CD14-positive monocyte (primary cell): ENCODE measurements around the gene TRIOBP. TPM values are rescaled to one million over a fixed set of nuclear protein-coding genes. Genes with fewer than 3 reads are reported as not detected.
A peak's percentile ranks its signal among the peaks of the same experiment; 100 is the strongest.
"Not testable (repeated sequence)": the region's sequence is repeated elsewhere in the genome, so short reads cannot be mapped to it uniquely, and the experiment has no call there.

ENCODE experiments used
- DNase-seq, 3 donors: peaks; one replicate each; pipeline ENCODE4 v3.0.0-alpha.2; 2011 to 2022
- H2AFZ ChIP-seq: 2 replicates; pipeline ENCODE4 v1.6.0; 2012; ENCODE audit warnings: mild to moderate bottlenecking, low read depth, low read length, inconsistent platforms; ENCODE audit not compliant: insufficient read depth, poor library complexity, severe bottlenecking
- H3K27ac ChIP-seq, 2 donors: 1 replicate in 1 of 2; 2 replicates in 1 of 2; pipeline ENCODE4 v1.5.1; 2012 to 2013; ENCODE audit warnings: low read length in 2 of 2, control low read depth in 1 of 2, inconsistent platforms in 1 of 2, low read depth in 1 of 2, mild to moderate bottlenecking in 1 of 2
- H3K27me3 ChIP-seq, 2 donors: one replicate each; pipeline versions ENCODE4 v1.6.0 to v1.6.1; 2011 to 2013; ENCODE audit warnings: low read length in 2 of 2; ENCODE audit not compliant: control insufficient read depth in 2 of 2, insufficient read depth in 2 of 2
- H3K36me3 ChIP-seq, 2 donors: replicated peaks in 1 of 2; 1 replicate in 1 of 2; 2 replicates in 1 of 2; pipeline versions ENCODE4 v1.5.1 to v1.6.1; 2012 to 2013; ENCODE audit warnings: low read length in 2 of 2, control low read depth in 1 of 2, inconsistent platforms in 1 of 2, mild to moderate bottlenecking in 1 of 2; ENCODE audit not compliant: insufficient read depth in 2 of 2, control insufficient read depth in 1 of 2
- H3K4me1 ChIP-seq, 2 donors: 1 replicate in 1 of 2; 2 replicates in 1 of 2; pipeline versions ENCODE4 v1.5.1 to v1.6.1; 2012 to 2013; ENCODE audit warnings: low read length in 2 of 2, control low read depth in 1 of 2, inconsistent platforms in 1 of 2, mild to moderate bottlenecking in 1 of 2, moderate library complexity in 1 of 2; ENCODE audit not compliant: insufficient read depth in 2 of 2, control insufficient read depth in 1 of 2
- H3K4me2 ChIP-seq: replicated peaks from 2 replicates; pipeline ENCODE3; 2012; ENCODE audit warnings: low read length, moderate library complexity, mild to moderate bottlenecking; ENCODE audit not compliant: poor library complexity, severe bottlenecking; ENCODE audit errors: extremely low read depth
- H3K4me3 ChIP-seq, 3 experiments: fragments of 200-600 bp in 1 of 3; sonication (generic) in 1 of 3; replicated peaks in 1 of 3; 1 replicate in 2 of 3; 2 replicates in 1 of 3; pipeline ENCODE4 v1.5.1; 2011 to 2013; ENCODE audit warnings: low read length in 3 of 3, mild to moderate bottlenecking in 3 of 3, control low read depth in 2 of 3, low read depth in 2 of 3, inconsistent platforms in 1 of 3, moderate library complexity in 1 of 3
- H3K79me2 ChIP-seq: 2 replicates; pipeline ENCODE4 v1.6.0; 2012; ENCODE audit warnings: mild to moderate bottlenecking, control low read depth, inconsistent platforms, low read length, moderate library complexity; ENCODE audit not compliant: insufficient read depth
- H3K9ac ChIP-seq: 2 replicates; pipeline ENCODE4 v1.6.0; 2017; ENCODE audit warnings: low read length, mild to moderate bottlenecking; ENCODE audit not compliant: insufficient read depth, poor library complexity, severe bottlenecking
- H3K9me3 ChIP-seq, 2 donors: replicated peaks in 1 of 2; 1 replicate in 1 of 2; 2 replicates in 1 of 2; pipeline versions ENCODE4 v1.5.1 to v1.6.1; 2012 to 2013; ENCODE audit warnings: low read length in 2 of 2, control low read depth in 1 of 2; ENCODE audit not compliant: control insufficient read depth in 1 of 2, insufficient read depth in 1 of 2
- H4K20me1 ChIP-seq: 2 replicates; pipeline ENCODE4 v1.6.0; 2012; ENCODE audit warnings: mild to moderate bottlenecking, low read length, control low read depth, moderate library complexity; ENCODE audit not compliant: insufficient read depth
- H3K27ac Mint-ChIP-seq, 7 donors: one replicate each; pipeline ENCODE4 v1.8.0; 2020; ENCODE audit warnings: mild to moderate bottlenecking in 7 of 7, mixed read lengths in 7 of 7, moderate library complexity in 6 of 7, inconsistent platforms in 2 of 7
- H3K27me3 Mint-ChIP-seq, 3 donors: one replicate each; pipeline ENCODE4 v1.8.0; 2021 to 2022; ENCODE audit warnings: low read depth in 3 of 3, mild to moderate bottlenecking in 3 of 3, mixed read lengths in 3 of 3, moderate library complexity in 3 of 3, inconsistent platforms in 1 of 3
- H3K36me3 Mint-ChIP-seq, 2 donors: one replicate each; pipeline ENCODE4 v1.8.0; 2020; ENCODE audit warnings: mixed read lengths in 2 of 2, inconsistent platforms in 1 of 2, mild to moderate bottlenecking in 1 of 2
- H3K4me1 Mint-ChIP-seq: one replicate; pipeline ENCODE4 v1.8.0; 2020; ENCODE audit warnings: mild to moderate bottlenecking, mixed read lengths
- H3K4me3 Mint-ChIP-seq, 2 donors: one replicate each; pipeline ENCODE4 v1.8.0; 2020; ENCODE audit warnings: mild to moderate bottlenecking in 2 of 2, mixed read lengths in 2 of 2, moderate library complexity in 1 of 2
- H3K9me3 Mint-ChIP-seq, 7 donors: one replicate each; pipeline ENCODE4 v1.8.0; 2020 to 2022; ENCODE audit warnings: mixed read lengths in 7 of 7, mild to moderate bottlenecking in 6 of 7, moderate library complexity in 6 of 7, inconsistent platforms in 2 of 7
- WGBS: methylation state at CpG from one replicate; pipeline ENCODE4 v1.1.5; 2013; ENCODE audit warnings: missing lambda C conversion rate; ENCODE audit not compliant: insufficient coverage; 5-methylcytosine and 5-hydroxymethylcytosine counted together
- intact Hi-C, 2 donors: fragments of 100-400 bp; cut with micrococcal nuclease; formaldehyde crosslinking; loops; one replicate each; pipeline versions ENCODE4 v1.15.0 to v1.15.1; 2023
- polyA plus RNA-seq, 3 donors: library from polyadenylated mRNA; depleted of rRNA in 1 of 3; unstranded in 2 of 3; stranded (reverse) in 1 of 3; fragments of 300-500 nt in 2 of 3; fragments of >200 nt in 1 of 3; fragmentation: Illumina TruSeq in 2 of 3; gene quantifications; 1 replicate in 2 of 3; 2 replicates in 1 of 3; pipeline ENCODE4 v1.2.3, GENCODE V29; 2012 to 2021
- TF ChIP-seq, protein P1 (sequence below): fragments of 200-600 bp; IDR thresholded peaks from one replicate; pipeline ENCODE4 v1.8.0; 2022; ENCODE audit warnings: antibody characterized with exemption, mild to moderate bottlenecking

Gene TRIOBP
- polyA plus RNA-seq, 3 donors = 43.0 to 46.6 (median 44.7) TPM

DNA sequence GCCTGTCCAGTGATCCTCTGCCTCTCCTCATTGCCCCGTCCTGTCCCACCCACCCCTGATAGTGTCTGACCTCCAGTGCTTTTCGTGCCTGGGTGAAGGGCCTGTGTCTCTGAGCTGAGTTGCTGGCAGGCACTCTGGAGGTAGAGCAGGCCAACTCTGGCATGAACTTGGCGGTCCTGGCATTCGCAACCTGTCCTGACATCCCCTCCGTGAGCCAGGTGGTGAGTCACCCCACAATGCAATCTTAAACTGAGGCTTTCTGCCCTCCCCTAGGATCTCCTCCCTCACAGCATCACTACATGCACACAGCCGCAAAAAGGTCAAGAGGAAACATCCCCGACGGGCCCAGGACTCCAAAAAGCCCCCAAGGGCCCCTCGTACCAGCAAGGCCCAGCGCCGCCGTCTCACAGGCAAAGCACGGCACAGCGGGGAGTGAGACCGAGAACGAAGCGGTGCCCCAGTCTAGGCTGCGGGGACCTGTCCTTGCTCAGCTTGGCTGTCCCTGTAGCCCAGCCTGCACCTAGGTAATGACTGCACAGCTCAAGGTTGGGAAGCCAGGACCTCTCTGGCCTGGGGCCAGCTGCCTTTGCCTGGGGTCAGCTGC is 5.8 kb upstream of the TRIOBP start:
- peaks cover 32% of the 10 kb centered on the region for H3K79me2 ChIP-seq
- Mint-ChIP-seq H3K4me3 (no peak overlapping the region), H3K4me1 (peaks cover 25% of the 10 kb centered on the region), H3K9me3 (no peaks in the 10 kb centered on the region), H3K27ac (no peak overlapping the region), H3K27me3 (peaks cover 0 to 2% (median 0%) of the 10 kb centered on the region in 3 donors), H3K36me3 (peaks cover 63 to 85% of the 10 kb centered on the region in 2 donors)
- H3K9me3 ChIP-seq = no peaks in the 10 kb centered on the region
- H3K27me3 ChIP-seq = no peaks in the 10 kb centered on the region
- no peak overlapping the region for H2AFZ ChIP-seq
- 98% methylated on average over 18 of the region's 18 CpGs for WGBS
- DNase-seq = no peak
- no peak overlapping the region for H3K27ac ChIP-seq
- no peak overlapping the region for H3K4me2 ChIP-seq
- H3K9ac ChIP-seq = no peak overlapping the region
- H4K20me1 ChIP-seq = peaks cover 23% of the 10 kb centered on the region
- no peak overlapping the region for H3K4me3 ChIP-seq
- intact Hi-C loops = no loop called here
- peaks cover 57 to 76% of the 10 kb centered on the region in 2 donors for H3K36me3 ChIP-seq
- peaks cover 16 to 22% of the 10 kb centered on the region in 2 donors for H3K4me1 ChIP-seq
- TF ChIP-seq, protein P1, sequence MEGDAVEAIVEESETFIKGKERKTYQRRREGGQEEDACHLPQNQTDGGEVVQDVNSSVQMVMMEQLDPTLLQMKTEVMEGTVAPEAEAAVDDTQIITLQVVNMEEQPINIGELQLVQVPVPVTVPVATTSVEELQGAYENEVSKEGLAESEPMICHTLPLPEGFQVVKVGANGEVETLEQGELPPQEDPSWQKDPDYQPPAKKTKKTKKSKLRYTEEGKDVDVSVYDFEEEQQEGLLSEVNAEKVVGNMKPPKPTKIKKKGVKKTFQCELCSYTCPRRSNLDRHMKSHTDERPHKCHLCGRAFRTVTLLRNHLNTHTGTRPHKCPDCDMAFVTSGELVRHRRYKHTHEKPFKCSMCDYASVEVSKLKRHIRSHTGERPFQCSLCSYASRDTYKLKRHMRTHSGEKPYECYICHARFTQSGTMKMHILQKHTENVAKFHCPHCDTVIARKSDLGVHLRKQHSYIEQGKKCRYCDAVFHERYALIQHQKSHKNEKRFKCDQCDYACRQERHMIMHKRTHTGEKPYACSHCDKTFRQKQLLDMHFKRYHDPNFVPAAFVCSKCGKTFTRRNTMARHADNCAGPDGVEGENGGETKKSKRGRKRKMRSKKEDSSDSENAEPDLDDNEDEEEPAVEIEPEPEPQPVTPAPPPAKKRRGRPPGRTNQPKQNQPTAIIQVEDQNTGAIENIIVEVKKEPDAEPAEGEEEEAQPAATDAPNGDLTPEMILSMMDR = no peak

DNA sequence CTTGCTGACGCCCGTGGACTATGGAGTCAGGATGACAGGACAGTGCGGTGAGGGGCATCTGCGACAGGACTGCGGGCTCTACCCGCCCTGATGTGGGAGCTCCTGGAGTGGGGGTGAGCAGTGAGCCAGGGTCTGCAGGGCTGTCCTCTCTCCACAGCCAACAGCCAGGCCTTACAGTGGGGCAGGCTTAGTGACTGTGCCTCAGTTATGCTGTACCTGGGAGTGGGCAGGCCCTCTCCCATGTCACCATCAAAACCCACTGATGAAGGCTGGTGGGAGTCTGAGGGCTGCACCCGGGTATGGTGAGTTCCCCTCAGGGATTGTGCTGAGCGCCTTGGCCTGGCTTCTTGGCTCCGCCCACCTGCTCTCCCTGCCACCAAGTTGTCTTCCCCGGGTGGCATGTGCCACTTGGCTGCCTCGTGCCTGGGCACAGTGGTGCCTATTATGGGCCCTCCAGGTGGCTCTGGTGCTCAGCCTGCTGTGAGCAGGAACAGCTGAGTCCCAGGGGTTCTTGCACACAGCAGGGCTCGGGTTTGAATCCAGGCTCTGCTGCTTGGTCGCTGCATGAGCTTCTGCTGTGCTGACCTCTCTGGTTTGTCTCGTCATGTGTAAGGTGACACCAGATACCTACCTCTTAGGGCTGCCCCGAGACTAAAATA is 4.1 kb upstream of the TRIOBP start:
- no peaks in the 10 kb centered on the region for H3K27me3 ChIP-seq
- H3K27ac ChIP-seq = no peak overlapping the region
- no peaks in the 10 kb centered on the region for H3K9me3 Mint-ChIP-seq
- H4K20me1 ChIP-seq = peaks cover 14% of the 10 kb centered on the region
- H3K9ac ChIP-seq = no peak overlapping the region
- peaks cover 16 to 24% of the 10 kb centered on the region in 2 donors for H3K4me1 ChIP-seq
- no peak for DNase-seq
- no peak overlapping the region for H3K27ac Mint-ChIP-seq
- no peak overlapping the region for H3K4me3 Mint-ChIP-seq
- TF ChIP-seq, protein P1 = no peak
- no peak overlapping the region for H3K4me2 ChIP-seq
- intact Hi-C loops = no loop called here
- H3K4me3 ChIP-seq = no peak overlapping the region
- no peaks in the 10 kb centered on the region for H3K9me3 ChIP-seq
- peaks cover 62 to 82% of the 10 kb centered on the region in 2 donors for H3K36me3 Mint-ChIP-seq
- peaks cover 23% of the 10 kb centered on the region for H3K4me1 Mint-ChIP-seq
- H3K27me3 Mint-ChIP-seq = peaks cover 0 to 2% (median 2%) of the 10 kb centered on the region in 3 donors
- 93% methylated on average over 9 of the region's 15 CpGs for WGBS
- peaks cover 16% of the 10 kb centered on the region for H3K79me2 ChIP-seq
- peaks cover 57 to 76% of the 10 kb centered on the region in 2 donors for H3K36me3 ChIP-seq
- H2AFZ ChIP-seq = no peak overlapping the region

DNA sequence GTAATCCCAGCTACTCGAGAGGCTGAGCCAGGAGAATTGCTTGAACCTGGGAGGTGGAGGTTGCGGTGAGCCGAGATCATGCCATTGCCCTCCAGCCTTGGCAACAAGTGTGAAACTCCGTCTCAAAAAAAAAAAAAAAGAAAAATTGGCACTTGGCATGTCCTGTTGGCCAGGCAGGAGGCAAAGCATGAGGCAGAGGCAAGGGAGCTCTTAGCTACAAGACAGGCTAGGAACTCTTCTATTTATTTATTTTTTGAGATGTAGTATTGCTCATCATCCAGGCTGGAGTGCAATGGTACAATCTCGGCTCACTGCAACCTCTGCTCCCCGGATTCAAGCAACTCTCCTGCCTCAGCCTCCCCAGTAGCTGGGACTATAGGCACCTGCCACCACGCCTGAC is 2.7 kb upstream of the TRIOBP start:
- intact Hi-C loops = not testable (repeated sequence)

More for the DNA sequence above, 2.7 kb upstream of the TRIOBP start:
- H3K27me3 ChIP-seq, H3K9me3 ChIP-seq, H3K9ac ChIP-seq, H3K4me3 ChIP-seq, H2AFZ ChIP-seq, DNase-seq, H3K79me2 ChIP-seq, H3K4me2 ChIP-seq, H3K4me3 Mint-ChIP-seq, H3K27ac ChIP-seq, H4K20me1 ChIP-seq, H3K9me3 Mint-ChIP-seq, H3K27me3 Mint-ChIP-seq: not testable (repeated sequence)
- peaks cover 45 to 63% of the 10 kb centered on the region in 2 donors for H3K36me3 ChIP-seq
- whole genome bisulfite sequencing = 100% methylated on average over 1 of the region's 7 CpGs
- H3K36me3 Mint-ChIP-seq = peaks cover 49 to 69% of the 10 kb centered on the region in 2 donors
- peaks cover 16% of the 10 kb centered on the region for H3K4me1 Mint-ChIP-seq
- H3K27ac Mint-ChIP-seq = peak overlapping the region in 1 of 7 donors; percentile 28
- H3K4me1 ChIP-seq = peaks cover 16 to 19% of the 10 kb centered on the region in 2 donors
